Endothelial cell of umbilical vein (primary cell): ENCODE data around the gene TMEM273.

Experiments used
- EZH2 ChIP-seq: IDR thresholded peaks from 2 replicates; pipeline ENCODE4 v1.6.1; 2012; ENCODE audit warnings: borderline replicate concordance, low read depth, mild to moderate bottlenecking, moderate library complexity, low read length, inconsistent platforms; ENCODE audit not compliant: severe bottlenecking
- FOS ChIP-seq: IDR thresholded peaks from 2 replicates; pipeline ENCODE4 v1.6.1; 2011; ENCODE audit warnings: mild to moderate bottlenecking, low read length, moderate library complexity, borderline replicate concordance; ENCODE audit not compliant: insufficient read depth
- POLR2A ChIP-seq: IDR thresholded peaks from 2 replicates; pipeline ENCODE4 v1.6.1; 2012; ENCODE audit warnings: low read depth, mild to moderate bottlenecking, control low read depth, low read length
- POLR2AphosphoS5 ChIP-seq: IDR thresholded peaks from 2 replicates; pipeline ENCODE4 v1.6.1; 2012; ENCODE audit warnings: low read depth, mild to moderate bottlenecking, control low read depth, low read length, moderate library complexity; ENCODE audit not compliant: insufficient read depth
- TF ChIP-seq, protein P1 (sequence below), 2 donors: IDR thresholded peaks; 1 replicate in 1 of 2; 2 replicates in 1 of 2; pipeline ENCODE4 v1.5.1; 2011; ENCODE audit warnings: low read length in 2 of 2, mild to moderate bottlenecking in 2 of 2, moderate library complexity in 2 of 2, control low read depth in 1 of 2, inconsistent platforms in 1 of 2, low read depth in 1 of 2; ENCODE audit not compliant: insufficient read depth in 1 of 2; ENCODE audit errors: extremely low read depth in 1 of 2
- TF ChIP-seq, protein P2 (sequence below): IDR thresholded peaks from 2 replicates; pipeline ENCODE4 v1.6.1; 2011; ENCODE audit not compliant: insufficient read depth, insufficient read length

DNA sequence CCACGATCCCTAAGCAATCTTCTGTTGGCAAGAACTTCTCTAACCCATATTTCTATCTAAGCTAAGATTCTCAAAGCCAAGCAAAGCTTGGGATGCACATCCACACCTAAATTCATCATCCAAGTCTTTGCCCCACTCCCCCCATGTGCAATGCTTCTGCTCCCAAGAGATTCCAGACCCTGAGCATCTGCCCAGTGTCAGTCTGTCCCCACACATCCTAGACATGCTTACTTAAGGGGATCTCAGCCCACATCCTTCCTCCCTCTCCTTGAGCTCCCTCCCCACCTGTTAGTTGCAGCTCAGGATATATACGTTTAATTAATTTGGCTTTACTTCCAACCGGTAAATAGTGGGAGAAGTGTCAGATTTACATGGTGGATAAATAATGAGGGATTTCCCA, 17.0 kb upstream of the TMEM273 start:
- TF ChIP-seq, protein P1, sequence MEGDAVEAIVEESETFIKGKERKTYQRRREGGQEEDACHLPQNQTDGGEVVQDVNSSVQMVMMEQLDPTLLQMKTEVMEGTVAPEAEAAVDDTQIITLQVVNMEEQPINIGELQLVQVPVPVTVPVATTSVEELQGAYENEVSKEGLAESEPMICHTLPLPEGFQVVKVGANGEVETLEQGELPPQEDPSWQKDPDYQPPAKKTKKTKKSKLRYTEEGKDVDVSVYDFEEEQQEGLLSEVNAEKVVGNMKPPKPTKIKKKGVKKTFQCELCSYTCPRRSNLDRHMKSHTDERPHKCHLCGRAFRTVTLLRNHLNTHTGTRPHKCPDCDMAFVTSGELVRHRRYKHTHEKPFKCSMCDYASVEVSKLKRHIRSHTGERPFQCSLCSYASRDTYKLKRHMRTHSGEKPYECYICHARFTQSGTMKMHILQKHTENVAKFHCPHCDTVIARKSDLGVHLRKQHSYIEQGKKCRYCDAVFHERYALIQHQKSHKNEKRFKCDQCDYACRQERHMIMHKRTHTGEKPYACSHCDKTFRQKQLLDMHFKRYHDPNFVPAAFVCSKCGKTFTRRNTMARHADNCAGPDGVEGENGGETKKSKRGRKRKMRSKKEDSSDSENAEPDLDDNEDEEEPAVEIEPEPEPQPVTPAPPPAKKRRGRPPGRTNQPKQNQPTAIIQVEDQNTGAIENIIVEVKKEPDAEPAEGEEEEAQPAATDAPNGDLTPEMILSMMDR (IDR thresholded peaks at IDR 0.05; ENCODE audit: extremely low read depth in 1 of 2, insufficient read depth in 1 of 2, low read depth in 1 of 2, low read length in 2 of 2) = no peak
- TF ChIP-seq, protein P2, sequence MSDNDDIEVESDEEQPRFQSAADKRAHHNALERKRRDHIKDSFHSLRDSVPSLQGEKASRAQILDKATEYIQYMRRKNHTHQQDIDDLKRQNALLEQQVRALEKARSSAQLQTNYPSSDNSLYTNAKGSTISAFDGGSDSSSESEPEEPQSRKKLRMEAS = no peak
- no peak for TF ChIP-seq POLR2A
- TF ChIP-seq POLR2AphosphoS5 = no peak
- TF ChIP-seq EZH2 = no peak
- TF ChIP-seq FOS = no peak
